ENCODE data around the gene PRKAG2. TPM values are rescaled to one million over a fixed set of nuclear protein-coding genes. Genes with fewer than 3 reads are reported as not detected.

The PRKAG2 gene
- total RNA-seq, 1 donor from 2014 or later: 20.8 TPM

DNA sequence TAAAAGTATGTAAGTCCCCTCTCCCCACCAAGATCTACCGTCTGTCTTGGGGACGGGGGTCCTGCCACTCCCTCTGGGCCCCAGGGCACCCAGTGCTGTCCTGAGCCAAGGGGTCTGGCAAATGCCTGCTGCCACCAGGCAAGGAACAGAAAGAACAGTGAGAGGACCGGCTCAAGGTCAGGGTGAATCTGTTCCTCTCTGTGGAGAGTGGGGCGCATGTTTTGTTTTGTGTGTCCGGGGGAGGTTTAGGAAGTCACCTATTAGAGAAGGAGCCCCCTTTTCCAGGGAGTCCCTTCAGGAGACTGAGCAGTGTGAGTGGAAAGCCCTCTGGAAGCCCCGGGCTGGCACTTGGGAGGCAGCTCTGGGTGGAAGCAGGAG is 198.7 kb downstream of the PRKAG2 start:
- TF ChIP-seq, protein P1, sequence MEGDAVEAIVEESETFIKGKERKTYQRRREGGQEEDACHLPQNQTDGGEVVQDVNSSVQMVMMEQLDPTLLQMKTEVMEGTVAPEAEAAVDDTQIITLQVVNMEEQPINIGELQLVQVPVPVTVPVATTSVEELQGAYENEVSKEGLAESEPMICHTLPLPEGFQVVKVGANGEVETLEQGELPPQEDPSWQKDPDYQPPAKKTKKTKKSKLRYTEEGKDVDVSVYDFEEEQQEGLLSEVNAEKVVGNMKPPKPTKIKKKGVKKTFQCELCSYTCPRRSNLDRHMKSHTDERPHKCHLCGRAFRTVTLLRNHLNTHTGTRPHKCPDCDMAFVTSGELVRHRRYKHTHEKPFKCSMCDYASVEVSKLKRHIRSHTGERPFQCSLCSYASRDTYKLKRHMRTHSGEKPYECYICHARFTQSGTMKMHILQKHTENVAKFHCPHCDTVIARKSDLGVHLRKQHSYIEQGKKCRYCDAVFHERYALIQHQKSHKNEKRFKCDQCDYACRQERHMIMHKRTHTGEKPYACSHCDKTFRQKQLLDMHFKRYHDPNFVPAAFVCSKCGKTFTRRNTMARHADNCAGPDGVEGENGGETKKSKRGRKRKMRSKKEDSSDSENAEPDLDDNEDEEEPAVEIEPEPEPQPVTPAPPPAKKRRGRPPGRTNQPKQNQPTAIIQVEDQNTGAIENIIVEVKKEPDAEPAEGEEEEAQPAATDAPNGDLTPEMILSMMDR (conservative IDR thresholded peaks at IDR 0.05; ENCODE audit: low read depth, low read length): no peak

DNA sequence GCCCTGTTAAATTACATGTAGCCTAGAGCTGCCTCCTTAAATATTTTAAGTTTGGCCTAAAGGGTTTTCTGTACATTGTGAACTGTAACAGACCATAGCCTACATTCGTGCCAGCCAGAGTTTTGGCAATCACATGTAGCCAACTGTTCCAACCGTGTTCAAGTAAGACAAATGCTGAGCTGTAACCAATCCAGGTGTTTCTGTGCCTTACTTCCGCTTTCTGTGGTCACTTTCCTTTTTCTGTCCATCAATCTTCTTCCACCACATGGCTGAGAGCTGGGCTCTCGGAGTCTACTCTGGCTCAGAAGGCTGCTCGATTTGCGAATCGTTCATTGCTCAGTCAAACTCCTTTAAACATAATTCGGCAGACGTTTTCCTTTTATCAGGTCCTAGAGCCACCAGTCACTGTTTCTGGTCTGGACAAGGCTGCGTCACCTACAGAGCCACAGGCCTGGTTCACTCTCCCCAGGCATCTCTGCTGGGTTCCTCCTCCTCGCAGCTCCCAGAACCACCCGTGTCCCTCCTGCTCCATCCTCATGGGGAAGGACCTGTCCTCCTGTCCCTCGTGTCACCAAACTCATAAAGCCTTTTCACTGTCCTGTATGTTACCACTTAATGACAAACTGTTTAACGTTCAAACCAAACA is 199.2 kb downstream of the PRKAG2 start:
- H3K4me3 ChIP-seq (ENCODE audit: low read depth, low read length): no peak overlapping the region
- TF ChIP-seq, protein P1 (conservative IDR thresholded peaks at IDR 0.05; ENCODE audit: low read depth, low read length): no peak
- DNase-seq (ENCODE audit: low read depth): no peak

More for the DNA sequence above, 198.7 kb downstream of the PRKAG2 start:
- no peak overlapping the region for H3K4me3 ChIP-seq (ENCODE audit: low read depth, low read length)
- no peak for DNase-seq (ENCODE audit: low read depth)

DNA sequence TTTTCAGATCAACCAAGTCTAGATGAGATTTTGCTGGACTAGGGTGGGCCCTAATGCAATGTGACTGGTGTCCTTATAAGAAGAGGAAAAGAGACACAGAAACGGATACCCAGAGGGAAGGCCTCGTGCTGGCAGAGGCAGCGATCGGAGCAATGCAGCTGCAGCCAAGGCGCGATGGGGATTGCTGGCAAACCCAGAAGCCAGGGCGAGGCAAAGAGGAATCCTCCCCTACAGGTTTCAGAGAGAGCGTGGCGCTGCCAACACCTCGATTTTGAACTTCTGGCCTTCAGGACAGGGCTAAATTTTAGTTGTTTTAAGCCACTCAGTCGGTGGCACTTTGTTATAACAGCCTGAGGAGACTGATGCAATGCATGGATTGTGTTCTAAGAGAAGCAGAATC is 200.2 kb downstream of the PRKAG2 start:
- no peak overlapping the region for H3K4me3 ChIP-seq (ENCODE audit: low read depth, low read length)
- TF ChIP-seq, protein P1 (conservative IDR thresholded peaks at IDR 0.05; ENCODE audit: low read depth, low read length): no peak
- no peak for DNase-seq (ENCODE audit: low read depth)

DNA sequence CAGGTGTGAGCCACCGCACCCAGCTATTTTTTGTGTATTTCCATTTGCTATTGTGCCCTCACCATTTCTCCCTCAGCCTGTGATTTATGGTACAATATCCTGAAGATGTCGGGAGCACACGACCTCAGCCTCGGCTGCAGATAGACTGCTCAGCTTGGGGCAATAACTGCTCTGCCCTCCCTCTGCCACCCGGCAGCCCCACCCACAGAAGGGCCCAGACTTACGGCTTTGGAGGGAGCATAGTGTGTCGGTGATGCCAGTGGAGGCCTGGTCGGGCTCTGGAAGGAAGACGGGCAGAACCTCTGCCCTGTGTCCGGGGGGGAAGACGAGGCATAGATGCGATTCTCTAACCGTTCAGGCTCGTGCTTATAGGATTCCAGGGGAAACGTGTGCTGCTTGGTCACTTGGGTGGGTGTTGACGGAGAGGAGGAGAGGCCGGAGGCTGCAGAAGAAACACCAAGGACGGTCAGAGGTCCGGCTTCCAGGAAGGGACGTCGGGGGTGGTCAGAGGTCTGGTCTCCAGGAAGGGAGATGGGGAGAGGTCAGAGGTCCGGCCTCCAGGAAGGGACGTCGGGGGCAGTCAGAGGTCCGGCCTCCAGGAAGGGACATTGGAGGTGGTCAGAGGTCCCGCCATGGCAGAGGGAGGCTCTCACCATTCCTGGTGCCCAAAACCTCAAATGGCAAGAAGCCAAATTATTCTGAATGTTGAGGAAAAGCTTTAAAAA is 201.6 kb downstream of the PRKAG2 start:
- DNase-seq (ENCODE audit: low read depth): no peak
- no peak overlapping the region for H3K4me3 ChIP-seq (ENCODE audit: low read depth, low read length)
- TF ChIP-seq, protein P1 (conservative IDR thresholded peaks at IDR 0.05; ENCODE audit: low read depth, low read length): no peak

DNA sequence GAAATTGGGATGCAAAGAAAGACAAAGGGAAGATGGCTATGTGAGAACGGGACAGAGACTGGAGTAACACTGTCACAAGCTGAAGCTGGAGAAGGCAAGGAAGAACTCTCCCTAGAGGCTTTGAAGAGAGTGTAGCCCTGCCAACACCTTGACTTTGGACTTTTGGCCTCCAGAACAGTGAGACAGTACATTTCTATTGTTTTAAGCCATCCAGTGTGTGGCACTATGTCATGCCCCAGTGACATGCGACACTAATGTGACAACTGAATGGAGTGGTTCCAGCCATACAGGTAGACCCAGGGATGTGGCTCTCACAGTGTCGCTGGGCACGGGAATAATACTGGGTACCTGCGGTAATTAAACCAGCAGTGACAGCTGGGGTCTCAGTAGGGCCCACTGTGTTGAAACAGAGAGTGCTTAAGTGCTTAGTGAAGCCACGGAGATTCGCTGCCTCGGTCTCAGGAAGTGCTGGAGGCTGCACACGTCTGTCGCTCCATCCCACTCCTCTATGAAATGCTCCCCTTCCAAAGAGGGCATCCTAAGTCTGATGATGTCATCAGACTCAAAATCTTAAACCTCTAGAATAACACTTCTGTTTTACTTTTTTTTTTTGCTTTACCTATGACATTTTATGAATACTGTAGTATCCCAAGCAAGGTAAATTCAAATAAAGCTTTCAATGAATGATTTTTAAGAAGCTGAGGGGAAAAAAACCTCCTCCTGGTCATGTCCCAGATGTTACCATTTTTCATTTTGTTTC is 202.6 kb downstream of the PRKAG2 start:
- no peak for DNase-seq (ENCODE audit: low read depth)
- TF ChIP-seq, protein P1 (conservative IDR thresholded peaks at IDR 0.05; ENCODE audit: low read depth, low read length): no peak

DNA sequence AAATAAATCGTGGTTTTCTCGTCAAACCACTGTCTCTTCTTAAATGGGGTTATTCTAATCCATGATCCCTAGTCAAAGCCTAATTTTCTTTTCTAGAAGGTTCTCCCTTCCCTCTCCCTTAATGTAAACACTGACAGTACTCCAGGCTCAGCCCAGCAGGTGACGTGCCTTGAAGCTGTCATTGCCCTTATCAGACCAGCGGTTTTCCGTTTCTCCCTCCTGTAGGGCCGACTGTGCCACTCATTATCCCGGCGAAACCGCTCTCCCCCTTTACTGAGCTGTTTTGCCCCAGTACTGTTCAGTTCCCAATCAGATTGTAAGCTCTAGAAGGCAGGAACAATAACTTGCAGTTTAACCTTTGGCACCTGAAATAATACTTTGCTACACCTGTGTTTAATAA is 203.7 kb downstream of the PRKAG2 start:
- TF ChIP-seq, protein P1 (conservative IDR thresholded peaks at IDR 0.05; ENCODE audit: low read depth, low read length): no peak
- H3K4me3 ChIP-seq (ENCODE audit: low read depth, low read length): no peak overlapping the region
- DNase-seq (ENCODE audit: low read depth): no peak

More for the DNA sequence above, 202.6 kb downstream of the PRKAG2 start:
- H3K4me3 ChIP-seq (ENCODE audit: low read depth, low read length): no peak overlapping the region

All from epithelial cell of proximal tubule (primary cell).